A549 (cell line): ENCODE results near the gene ITGBL1. TPM values are rescaled to one million over a fixed set of nuclear protein-coding genes. Genes with fewer than 3 reads are reported as not detected.

Source experiments
- ATAC-seq, 2 experiments: fragments of 200-7000 bp in 1 of 2; fragments of >200 bp in 1 of 2; cut with Nextera tagmentation in 1 of 2; cut with Tn5 transposase in 1 of 2; 3 replicates each; pipeline versions ENCODE4 v1.8.0 to v1.9.1; 2018 to 2020; ENCODE audit warnings: mild to moderate bottlenecking in 1 of 2, moderate library complexity in 1 of 2
- CTCF ChIA-PET: fragments of 300-600 bp; sonication (Branson Sonifier 250); formaldehyde crosslinking; extraction: SDS; loops from one replicate; lab custom pipeline; 2021; ENCODE audit warnings: antibody characterized with exemption, inconsistent platforms; lab: Yijun Ruan, JAX
- POLR2A ChIA-PET: fragments of 350-600 bp; formaldehyde crosslinking; extraction: SDS; loops from one replicate; lab custom pipeline; 2021; ENCODE audit warnings: antibody characterized with exemption, inconsistent platforms; lab: Yijun Ruan, JAX
- DNase-seq, 2 experiments: peaks; one replicate each; pipeline versions ENCODE4 v3.0.0 to v3.0.0-alpha.2; 2011 to 2016; ENCODE audit warnings: low read depth in 1 of 2, low spot score in 1 of 2
- FAIRE-seq: peaks from 2 replicates; lab custom pipeline; 2011; peaks lifted over from hg19 to GRCh38; lab: Jason Lieb, UNC
- H3K27ac ChIP-seq, 2 experiments: fragments of >200 bp; sonication (Bioruptor Twin); formaldehyde crosslinking; 3 replicates each; pipeline ENCODE4 v1.5.1; 2016 to 2017
- H3K4me1 ChIP-seq: fragments of >200 bp; sonication (Bioruptor Twin); formaldehyde crosslinking; 3 replicates; pipeline ENCODE4 v1.6.1; 2016
- H3K4me2 ChIP-seq: fragments of >200 bp; sonication (Bioruptor Twin); formaldehyde crosslinking; 3 replicates; pipeline ENCODE4 v1.6.1; 2016
- H3K4me3 ChIP-seq: fragments of >200 bp; sonication (Bioruptor Twin); formaldehyde crosslinking; 3 replicates; pipeline ENCODE4 v1.5.1; 2016
- H3K9me3 ChIP-seq: fragments of >200 bp; sonication (Bioruptor Twin); formaldehyde crosslinking; 3 replicates; pipeline ENCODE4 v1.6.1; 2016
- BCL3 ChIP-seq: fragments of >200 bp; sonication (Bioruptor Twin); formaldehyde crosslinking; IDR thresholded peaks from 3 replicates; pipeline ENCODE4 v1.6.1; 2016
- BHLHE40 ChIP-seq: IDR thresholded peaks from 2 replicates; pipeline ENCODE4 v1.6.1; 2012; ENCODE audit warnings: low read depth, low read length, inconsistent platforms
- CBX8 ChIP-seq: fragments of 200-600 bp; sonication (generic); IDR thresholded peaks from 2 replicates; pipeline ENCODE4 v1.6.1; 2016
- CHD2 ChIP-seq: fragments of 150-350 bp; IDR thresholded peaks from 2 replicates; pipeline ENCODE4 v1.6.1; 2014; ENCODE audit warnings: low read length; ENCODE audit not compliant: partially characterized antibody
- CHD4 ChIP-seq: fragments of 200-600 bp; sonication (generic); IDR thresholded peaks from 2 replicates; pipeline ENCODE4 v1.6.1; 2016; ENCODE audit warnings: antibody characterized with exemption, mild to moderate bottlenecking, borderline replicate concordance
- E2F6 ChIP-seq: IDR thresholded peaks from 2 replicates; pipeline ENCODE4 v1.6.1; 2012; ENCODE audit warnings: low read depth, borderline replicate concordance
- ESRRA ChIP-seq: fragments of 150-350 bp; IDR thresholded peaks from 2 replicates; pipeline ENCODE4 v1.6.1; 2014; ENCODE audit warnings: mild to moderate bottlenecking, low read length, borderline replicate concordance
- FOSB ChIP-seq: fragments of 250-450 bp; sonication (Bioruptor Pico); IDR thresholded peaks from 2 replicates; pipeline ENCODE4 v1.5.0; 2020; ENCODE audit warnings: mild to moderate bottlenecking, moderate library complexity
- FOSL2 ChIP-seq, 2 experiments: fragments of 450-650 bp in 1 of 2; fragments of >200 bp in 1 of 2; sonication (Bioruptor Twin) in 1 of 2; formaldehyde crosslinking; IDR thresholded peaks; 2 replicates each; pipeline versions ENCODE4 v1.5.0 to v1.6.1; 2016 to 2020; ENCODE audit warnings: mild to moderate bottlenecking in 1 of 2, moderate library complexity in 1 of 2
- FOXS1 ChIP-seq: fragments of 250-450 bp; sonication (Bioruptor Pico); IDR thresholded peaks from 2 replicates; pipeline ENCODE4 v1.5.0; 2020; ENCODE audit warnings: mild to moderate bottlenecking, moderate library complexity
- HES2 ChIP-seq: fragments of >200 bp; sonication (Bioruptor Twin); formaldehyde crosslinking; IDR thresholded peaks from 2 replicates; pipeline ENCODE4 v1.6.1; 2016
- HMGXB4 ChIP-seq: fragments of 250-450 bp; sonication (Bioruptor Pico); IDR thresholded peaks from 2 replicates; pipeline ENCODE4 v1.5.0; 2021; ENCODE audit warnings: mild to moderate bottlenecking, moderate library complexity, borderline replicate concordance
- HOXB5 ChIP-seq: fragments of 250-450 bp; sonication (Bioruptor Pico); IDR thresholded peaks from 2 replicates; pipeline ENCODE4 v1.5.0; 2020; ENCODE audit warnings: mild to moderate bottlenecking, moderate library complexity
- JUNB ChIP-seq: fragments of >200 bp; sonication (Bioruptor Twin); formaldehyde crosslinking; IDR thresholded peaks from 2 replicates; pipeline ENCODE4 v1.6.1; 2016
- MAFK ChIP-seq: fragments of 450-650 bp; IDR thresholded peaks from 2 replicates; pipeline ENCODE4 v1.6.1; 2014; ENCODE audit not compliant: partially characterized antibody
- MAZ ChIP-seq: fragments of 150-350 bp; IDR thresholded peaks from 2 replicates; pipeline ENCODE4 v1.6.1; 2014; ENCODE audit warnings: antibody characterized with exemption, low read depth, low read length, borderline replicate concordance
- NFE2L2 ChIP-seq: fragments of 150-350 bp; conservative IDR thresholded peaks from 2 replicates; pipeline ENCODE4 v1.6.1; 2014; ENCODE audit warnings: low read length
- NR3C1 ChIP-seq: fragments of >200 bp; sonication (Bioruptor Twin); formaldehyde crosslinking; IDR thresholded peaks from 3 replicates; pipeline ENCODE4 v1.6.1; 2017
- PBX3 ChIP-seq: IDR thresholded peaks from 2 replicates; pipeline ENCODE4 v1.6.1; 2012
- PHF8 ChIP-seq: fragments of 200-600 bp; sonication (generic); IDR thresholded peaks from 2 replicates; pipeline ENCODE4 v1.6.1; 2016; ENCODE audit warnings: low read depth, mild to moderate bottlenecking, antibody characterized with exemption, moderate library complexity, borderline replicate concordance
- RAD21 ChIP-seq, 2 experiments: fragments of >200 bp in 1 of 2; sonication (Bioruptor Twin) in 1 of 2; formaldehyde crosslinking in 1 of 2; IDR thresholded peaks in 1 of 2; conservative IDR thresholded peaks in 1 of 2; 2 replicates in 1 of 2; 3 replicates in 1 of 2; pipeline ENCODE4 v1.6.1; 2012 to 2018; ENCODE audit warnings: inconsistent platforms in 1 of 2
- RFX5 ChIP-seq: fragments of 450-650 bp; IDR thresholded peaks from 2 replicates; pipeline ENCODE4 v1.7.1; 2014; ENCODE audit warnings: antibody characterized with exemption, mild to moderate bottlenecking, moderate library complexity
- RNF2 ChIP-seq: fragments of 200-600 bp; sonication (generic); IDR thresholded peaks from 2 replicates; pipeline ENCODE4 v1.6.1; 2016; ENCODE audit warnings: low read depth, mild to moderate bottlenecking, antibody characterized with exemption, moderate library complexity, borderline replicate concordance
- SMC3 ChIP-seq: fragments of >200 bp; sonication (Bioruptor Twin); formaldehyde crosslinking; IDR thresholded peaks from 3 replicates; pipeline ENCODE4 v1.6.1; 2018; ENCODE audit warnings: inconsistent platforms
- ZSCAN20 ChIP-seq: fragments of 250-450 bp; sonication (Bioruptor Pico); IDR thresholded peaks from 2 replicates; pipeline ENCODE4 v1.8.0; 2022; ENCODE audit warnings: mild to moderate bottlenecking, moderate library complexity
- WGBS: methylation state at CpG from one replicate; pipeline ENCODE4 v1.1.6; 2017; ENCODE audit errors: missing lambda C conversion rate; 5-methylcytosine and 5-hydroxymethylcytosine counted together
- polyA plus RNA-seq, 4 experiments: library from polyadenylated mRNA; depleted of rRNA in 3 of 4; stranded (reverse); fragments of >200 nt; fragmentation: RNase III in 1 of 4; extraction: RNeasy Plus Mini Kit Qiagen cat#74134 plus additional on column Dnase treatment in 1 of 4; gene quantifications; 2 replicates in 3 of 4; 3 replicates in 1 of 4; pipeline ENCODE4 v1.2.3, GENCODE V29; 2011 to 2017

ITGBL1 gene
- polyA plus RNA-seq, 2 of the 4 experiments (the other 2 are of a cell fraction), result 0.40 to 1.3 TPM

GRCh38 chr13:101554420-101555125 lies 102.1 kb downstream of the ITGBL1 start:
- CTCF ChIA-PET, result no interaction called here
- Histone ChIP-seq H3K27ac (no peak overlapping the region), H3K4me2 (no peak overlapping the region)
- no peak for TF ChIP-seq HES2
- TF ChIP-seq ZSCAN20, result no peak
- TF ChIP-seq BCL3, result no peak
- TF ChIP-seq FOSB (CRISPR knock-in tag), result no peak
- TF ChIP-seq ESRRA, result no peak
- no peak for TF ChIP-seq RAD21 (conservative IDR thresholded peaks at IDR 0.05 in 1 of 2, IDR thresholded peaks at IDR 0.05 in 1 of 2)
- no peak for TF ChIP-seq CHD2
- no peak for TF ChIP-seq RFX5
- no peak for TF ChIP-seq HOXB5 (CRISPR knock-in tag)
- no peak for TF ChIP-seq CBX8
- no peak for TF ChIP-seq CHD4
- TF ChIP-seq FOXS1, result no peak
- TF ChIP-seq NR3C1, result no peak
- no peak for TF ChIP-seq NFE2L2
- TF ChIP-seq PHF8, result no peak
- TF ChIP-seq HMGXB4 (CRISPR knock-in tag), result no peak
- no peak for TF ChIP-seq MAZ
- TF ChIP-seq PBX3, result no peak
- no peak for TF ChIP-seq RNF2
- no peak for TF ChIP-seq FOSL2 (IDR thresholded peaks at IDR 0.05)
- no peak for TF ChIP-seq FOSL2 (CRISPR knock-in tag; IDR thresholded peaks at IDR 0.05)
- TF ChIP-seq, all 56 proteins: peak for 0
- no peak overlapping the region for H3K4me3 ChIP-seq
- POLR2A ChIA-PET, result no interaction called here
- 0 out of 3 replicates have a peak, but pooled peaks cover 3% of the 10 kb centered on the region for H3K4me1 ChIP-seq
- ATAC-seq (no peak), DNase-seq (no peak), FAIRE-seq (no peak)
- 88% methylated on average over 2 of the region's 2 CpGs for WGBS
- H3K9me3 ChIP-seq, result no peaks in the 10 kb centered on the region

- Histone ChIP-seq H3K27ac (no peak overlapping the region), H3K4me1 (0 out of 3 replicates have a peak, but pooled peaks cover 3% of the 10 kb centered on the region), H3K4me2 (no peak overlapping the region), H3K4me3 (no peak overlapping the region), H3K9me3 (no peaks in the 10 kb centered on the region)
- TF ChIP-seq HES2 (no peak), E2F6 (no peak), HOXB5 (CRISPR knock-in tag) (no peak), FOXS1 (no peak), BHLHE40 (no peak), RAD21 (conservative IDR thresholded peaks at IDR 0.05 in 1 of 2, IDR thresholded peaks at IDR 0.05 in 1 of 2) (no peak), SMC3 (no peak), FOSL2 (IDR thresholded peaks at IDR 0.05) (no peak), FOSL2 (CRISPR knock-in tag; IDR thresholded peaks at IDR 0.05) (no peak), JUNB (no peak), MAFK (no peak)
- FAIRE-seq (no peak), ATAC-seq (no peak), DNase-seq (no peak)
- ChIA-PET CTCF (interaction anchor here (1.5 kb wide), 1 partner anchor 202 kb away, joined by 4 read pairs; no protein-coding TSS in a partner anchor), POLR2A (no interaction called here)
Measured at GRCh38 chr13:101555610-101556009, 103.1 kb downstream of the ITGBL1 start.
